Peyer's patch (tissue), 4 donors: Measurements from ENCODE around the gene B3GALNT2.

Experiments
- POLR2A ChIP-seq, 2 donors: fragments of 450-650 bp; IDR thresholded peaks; one replicate each; pipeline ENCODE4 v1.5.1; 2017; ENCODE audit warnings: antibody characterized with exemption in 2 of 2, mild to moderate bottlenecking in 2 of 2, moderate library complexity in 2 of 2
- TF ChIP-seq, protein P1 (sequence below), 6 experiments: fragments of 450-650 bp in 4 of 6; fragments of 200-600 bp in 2 of 6; sonication (generic) in 1 of 6; IDR thresholded peaks; one replicate each; pipeline ENCODE4 v1.5.1; 2017 to 2019; ENCODE audit warnings: antibody characterized with exemption in 6 of 6, mild to moderate bottlenecking in 3 of 6, moderate library complexity in 1 of 6

DNA sequence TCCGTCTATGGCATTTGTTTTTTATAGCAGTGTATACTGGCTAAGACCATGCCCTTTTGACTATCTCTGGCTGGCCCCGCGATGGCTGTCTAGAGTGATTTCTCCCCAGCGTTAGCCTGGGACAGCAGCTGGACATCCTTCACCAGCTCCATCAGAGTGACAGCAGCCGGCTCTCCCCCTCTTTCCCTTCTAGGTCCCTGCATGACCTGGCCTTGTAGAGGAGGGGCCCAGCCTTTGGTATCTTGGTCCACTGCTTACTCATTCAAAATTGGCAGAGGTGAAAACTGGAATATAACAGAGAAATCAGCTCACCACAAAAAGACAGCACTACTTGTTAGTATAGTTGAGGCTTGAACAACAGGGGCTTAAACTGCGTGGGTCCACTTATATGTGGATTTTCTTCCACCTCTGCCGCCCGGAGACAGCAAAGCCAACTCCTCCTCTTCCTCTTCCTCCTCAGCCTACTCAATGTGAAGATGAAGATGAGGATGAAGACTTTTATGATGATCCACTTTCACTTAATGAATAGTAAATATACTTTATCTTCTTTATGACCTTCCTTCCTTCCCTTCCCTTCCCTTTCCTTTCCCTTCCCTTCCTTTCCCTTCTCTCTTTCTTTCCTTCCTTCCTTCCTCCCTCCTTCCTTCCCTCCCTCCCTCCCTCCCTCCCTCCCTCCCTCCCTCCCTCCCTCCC is 29.4 kb upstream of the B3GALNT2 start:
- TF ChIP-seq, protein P1, sequence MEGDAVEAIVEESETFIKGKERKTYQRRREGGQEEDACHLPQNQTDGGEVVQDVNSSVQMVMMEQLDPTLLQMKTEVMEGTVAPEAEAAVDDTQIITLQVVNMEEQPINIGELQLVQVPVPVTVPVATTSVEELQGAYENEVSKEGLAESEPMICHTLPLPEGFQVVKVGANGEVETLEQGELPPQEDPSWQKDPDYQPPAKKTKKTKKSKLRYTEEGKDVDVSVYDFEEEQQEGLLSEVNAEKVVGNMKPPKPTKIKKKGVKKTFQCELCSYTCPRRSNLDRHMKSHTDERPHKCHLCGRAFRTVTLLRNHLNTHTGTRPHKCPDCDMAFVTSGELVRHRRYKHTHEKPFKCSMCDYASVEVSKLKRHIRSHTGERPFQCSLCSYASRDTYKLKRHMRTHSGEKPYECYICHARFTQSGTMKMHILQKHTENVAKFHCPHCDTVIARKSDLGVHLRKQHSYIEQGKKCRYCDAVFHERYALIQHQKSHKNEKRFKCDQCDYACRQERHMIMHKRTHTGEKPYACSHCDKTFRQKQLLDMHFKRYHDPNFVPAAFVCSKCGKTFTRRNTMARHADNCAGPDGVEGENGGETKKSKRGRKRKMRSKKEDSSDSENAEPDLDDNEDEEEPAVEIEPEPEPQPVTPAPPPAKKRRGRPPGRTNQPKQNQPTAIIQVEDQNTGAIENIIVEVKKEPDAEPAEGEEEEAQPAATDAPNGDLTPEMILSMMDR (IDR thresholded peaks at IDR 0.05): no peak
- TF ChIP-seq POLR2A (IDR thresholded peaks at IDR 0.05): no peak
